H1 (cell line): ENCODE data around the gene USP37. TPM values are rescaled to one million over a fixed set of nuclear protein-coding genes. Genes with fewer than 3 reads are reported as not detected.

Source experiments
- CTCF ChIA-PET: fragments of 300-600 bp; sonication (Branson Sonifier 250); formaldehyde crosslinking; loops from one replicate; lab custom pipeline; 2021; ENCODE audit not compliant: partially characterized antibody; lab: Charles Lee
- POLR2A ChIA-PET: fragments of 300-600 bp; sonication (Branson Sonifier 250); formaldehyde crosslinking; loops from one replicate; lab custom pipeline; 2021; ENCODE audit warnings: inconsistent platforms; ENCODE audit not compliant: partially characterized antibody; lab: Charles Lee
- DNase-seq, 2 experiments: peaks; one replicate each; pipeline versions ENCODE4 v3.0.0 to v3.0.0-alpha.2; 2010 to 2022; ENCODE audit warnings: low spot score in 2 of 2, low read depth in 1 of 2, mixed read lengths in 1 of 2
- FAIRE-seq: peaks from 2 replicates; lab custom pipeline; 2011; peaks lifted over from hg19 to GRCh38; lab: Jason Lieb, UNC
- H2AFZ ChIP-seq: 2 replicates; pipeline ENCODE4 v1.8.1; 2012; ENCODE audit warnings: low read length, inconsistent platforms
- H2AK5ac ChIP-seq: 2 replicates; pipeline ENCODE4 v1.6.1; 2013; ENCODE audit warnings: low read depth, low read length
- H2BK120ac ChIP-seq: replicated peaks from 2 replicates; pipeline ENCODE3; 2013; ENCODE audit warnings: low read depth, low read length, inconsistent platforms
- H2BK12ac ChIP-seq: 2 replicates; pipeline ENCODE4 v1.6.1; 2013; ENCODE audit warnings: low read depth, low read length
- H2BK15ac ChIP-seq: 2 replicates; pipeline ENCODE4 v1.6.1; 2013; ENCODE audit warnings: low read length
- H2BK20ac ChIP-seq: 2 replicates; pipeline ENCODE4 v1.6.1; 2013; ENCODE audit warnings: low read length
- H2BK5ac ChIP-seq: 2 replicates; pipeline ENCODE4 v1.6.1; 2013; ENCODE audit warnings: low read depth, low read length
- H3K14ac ChIP-seq: 2 replicates; pipeline ENCODE4 v1.6.1; 2013; ENCODE audit warnings: inconsistent platforms; ENCODE audit not compliant: insufficient read length
- H3K18ac ChIP-seq: 2 replicates; pipeline ENCODE4 v1.6.1; 2013; ENCODE audit warnings: low read length; ENCODE audit errors: extremely low read depth
- H3K23ac ChIP-seq: 2 replicates; pipeline ENCODE4 v1.6.1; 2013; ENCODE audit warnings: inconsistent platforms; ENCODE audit not compliant: insufficient read length
- H3K23me2 ChIP-seq: 2 replicates; pipeline ENCODE4 v1.6.1; 2013; ENCODE audit warnings: low read depth, low read length
- H3K27ac ChIP-seq: 2 replicates; pipeline ENCODE4 v1.6.1; 2011; ENCODE audit warnings: low read depth, low read length, inconsistent platforms
- H3K27me3 ChIP-seq, 4 experiments: replicated peaks in 1 of 4; 1 replicate in 1 of 4; 2 replicates in 3 of 4; pipeline versions ENCODE4 v1.6.1 to v1.8.1; 2011 to 2013; ENCODE audit warnings: low read length in 3 of 4, mild to moderate bottlenecking in 3 of 4, inconsistent platforms in 2 of 4, mixed read lengths in 2 of 4, moderate library complexity in 1 of 4; ENCODE audit not compliant: control insufficient read depth in 3 of 4, insufficient read depth in 3 of 4; ENCODE audit errors: extremely low read depth in 1 of 4
- H3K36me3 ChIP-seq, 4 experiments: 2 replicates each; pipeline versions ENCODE4 v1.6.1 to v1.8.1; 2011 to 2013; ENCODE audit warnings: mild to moderate bottlenecking in 4 of 4, low read length in 3 of 4, moderate library complexity in 2 of 4, control low read depth in 1 of 4, inconsistent platforms in 1 of 4; ENCODE audit not compliant: insufficient read depth in 4 of 4, control insufficient read depth in 2 of 4
- H3K4ac ChIP-seq: replicated peaks from 2 replicates; pipeline ENCODE3; 2013; ENCODE audit warnings: low read length, low read depth, mixed read lengths, inconsistent platforms; ENCODE audit not compliant: insufficient read length
- H3K4me1 ChIP-seq, 4 experiments: replicated peaks in 1 of 4; 1 replicate in 1 of 4; 2 replicates in 3 of 4; pipeline versions ENCODE4 v1.6.1 to v1.8.1; 2011 to 2013; ENCODE audit warnings: low read length in 3 of 4, inconsistent platforms in 2 of 4, mixed read lengths in 1 of 4; ENCODE audit not compliant: insufficient read depth in 4 of 4, control insufficient read depth in 3 of 4
- H3K4me2 ChIP-seq, 2 experiments: 2 replicates each; pipeline versions ENCODE4 v1.6.1 to v1.8.1; 2011 to 2013; ENCODE audit warnings: low read depth in 2 of 2, low read length in 2 of 2, control low read depth in 1 of 2, inconsistent platforms in 1 of 2, mild to moderate bottlenecking in 1 of 2; ENCODE audit not compliant: insufficient read depth in 1 of 2
- H3K4me3 ChIP-seq, 4 experiments: fragments of 200-600, 300-600 bp in 1 of 4; sonication (generic), shearing (Covaris generic), sonication (Bioruptor Twin) in 1 of 4; 2 replicates each; pipeline versions ENCODE4 v1.5.1 to v1.8.1; 2011 to 2016; ENCODE audit warnings: low read length in 4 of 4, low read depth in 3 of 4, control low read depth in 2 of 4, inconsistent platforms in 2 of 4, mild to moderate bottlenecking in 2 of 4, mixed read lengths in 1 of 4, moderate library complexity in 1 of 4; ENCODE audit not compliant: insufficient read depth in 2 of 4; ENCODE audit errors: extremely low read depth in 1 of 4
- H3K56ac ChIP-seq: replicated peaks from 2 replicates; pipeline ENCODE3; 2013; ENCODE audit warnings: low read depth, mild to moderate bottlenecking, mixed read lengths, low read length, inconsistent platforms; ENCODE audit not compliant: insufficient read length
- H3K79me1 ChIP-seq: 2 replicates; pipeline ENCODE4 v1.6.1; 2013; ENCODE audit warnings: low read depth, low read length, control low read depth
- H3K79me2 ChIP-seq, 2 experiments: 2 replicates each; pipeline versions ENCODE4 v1.6.1 to v1.8.1; 2012 to 2013; ENCODE audit warnings: low read length in 2 of 2, mild to moderate bottlenecking in 2 of 2, inconsistent platforms in 1 of 2; ENCODE audit not compliant: insufficient read depth in 2 of 2, control insufficient read depth in 1 of 2
- H3K9ac ChIP-seq, 4 experiments: replicated peaks in 1 of 4; 1 replicate in 1 of 4; 2 replicates in 3 of 4; pipeline versions ENCODE4 v1.6.1 to v1.8.1; 2011 to 2013; ENCODE audit warnings: low read depth in 3 of 4, low read length in 3 of 4, control low read depth in 2 of 4, mild to moderate bottlenecking in 2 of 4, moderate library complexity in 2 of 4, inconsistent platforms in 1 of 4; ENCODE audit errors: extremely low read depth in 1 of 4
- H3K9me3 ChIP-seq, 2 experiments: 2 replicates each; pipeline versions ENCODE4 v1.6.1 to v1.8.1; 2012 to 2013; ENCODE audit warnings: mild to moderate bottlenecking in 2 of 2, moderate library complexity in 2 of 2, control low read depth in 1 of 2, inconsistent platforms in 1 of 2, low read depth in 1 of 2, low read length in 1 of 2, mixed read lengths in 1 of 2; ENCODE audit not compliant: insufficient read depth in 2 of 2
- H4K20me1 ChIP-seq, 2 experiments: replicated peaks in 1 of 2; 2 replicates each; pipeline versions ENCODE3 to v1.8.1; 2011 to 2013; ENCODE audit warnings: inconsistent platforms in 2 of 2, low read length in 2 of 2, mild to moderate bottlenecking in 1 of 2; ENCODE audit not compliant: insufficient read depth in 2 of 2, control insufficient read depth in 1 of 2
- H4K5ac ChIP-seq: 2 replicates; pipeline ENCODE4 v1.6.1; 2013; ENCODE audit warnings: low read length, low read depth, mixed read lengths, inconsistent platforms; ENCODE audit not compliant: insufficient read length
- H4K8ac ChIP-seq: 2 replicates; pipeline ENCODE4 v1.8.0; 2013; ENCODE audit warnings: mild to moderate bottlenecking, moderate library complexity, low read length, inconsistent platforms; ENCODE audit not compliant: insufficient read depth; ENCODE audit errors: extremely low read depth
- H4K91ac ChIP-seq: replicated peaks from 2 replicates; pipeline ENCODE3; 2013; ENCODE audit warnings: low read length, mixed read lengths, inconsistent platforms; ENCODE audit not compliant: insufficient read length
- BRCA1 ChIP-seq: IDR thresholded peaks from 2 replicates; pipeline ENCODE4 v1.6.1; 2012; ENCODE audit warnings: low read depth, low read length, improper control_type of control experiment
- CBX5 ChIP-seq: fragments of 300-800, 300-1000 bp; sonication (generic); IDR thresholded peaks from 2 replicates; pipeline ENCODE4 v1.7.1; 2016; ENCODE audit warnings: antibody characterized with exemption, low read length, low read depth
- EP300 ChIP-seq, 2 experiments: IDR thresholded peaks; 1 replicate in 1 of 2; 2 replicates in 1 of 2; pipeline ENCODE4 v1.6.1; 2011 to 2012; ENCODE audit warnings: low read depth in 2 of 2, low read length in 2 of 2, mild to moderate bottlenecking in 2 of 2, borderline replicate concordance in 1 of 2, inconsistent platforms in 1 of 2, moderate library complexity in 1 of 2
- GTF2F1 ChIP-seq: IDR thresholded peaks from 2 replicates; pipeline ENCODE4 v1.6.1; 2012; ENCODE audit warnings: low read depth, low read length, improper control_type of control experiment, borderline replicate concordance
- JUND ChIP-seq: IDR thresholded peaks from 2 replicates; pipeline ENCODE4 v1.6.1; 2011; ENCODE audit warnings: mild to moderate bottlenecking, improper control_type of control experiment, low read length
- KDM4A ChIP-seq: IDR thresholded peaks from one replicate; pipeline ENCODE4 v1.7.1; 2012; ENCODE audit warnings: low read depth, mild to moderate bottlenecking, moderate library complexity, low read length, inconsistent platforms; ENCODE audit not compliant: severe bottlenecking
- NANOG ChIP-seq: IDR thresholded peaks from 2 replicates; pipeline ENCODE4 v1.6.1; 2011; ENCODE audit warnings: low read length, low read depth, mild to moderate bottlenecking, inconsistent platforms; ENCODE audit not compliant: insufficient read depth, poor library complexity, severe bottlenecking
- POLR2A ChIP-seq, 2 experiments: IDR thresholded peaks; 1 replicate in 1 of 2; 2 replicates in 1 of 2; pipeline ENCODE4 v1.6.1; 2011; ENCODE audit warnings: low read depth in 2 of 2, low read length in 2 of 2, mild to moderate bottlenecking in 2 of 2; ENCODE audit errors: control extremely low read depth in 1 of 2
- RFX5 ChIP-seq: IDR thresholded peaks from 2 replicates; pipeline ENCODE4 v1.6.1; 2011; ENCODE audit warnings: low read depth, low read length, improper control_type of control experiment, borderline replicate concordance
- SIRT6 ChIP-seq: IDR thresholded peaks from one replicate; pipeline ENCODE4 v1.7.1; 2012; ENCODE audit warnings: low read length, inconsistent platforms
- SUZ12 ChIP-seq: fragments of 200-600 bp; sonication (generic); IDR thresholded peaks from 2 replicates; pipeline ENCODE4 v1.6.1; 2012; ENCODE audit warnings: mild to moderate bottlenecking, inconsistent platforms, low read length, moderate library complexity, mixed read lengths
- TEAD4 ChIP-seq: IDR thresholded peaks from 2 replicates; pipeline ENCODE4 v1.6.1; 2012; ENCODE audit warnings: low read depth, low read length, inconsistent platforms, mixed read lengths
- WGBS, 2 experiments: shearing (Covaris generic) in 1 of 2; methylation state at CpG; one replicate each; pipeline versions ENCODE4 v1.1.6 to v1.1.7; 2013 to 2015; ENCODE audit warnings: low lambda C conversion rate in 2 of 2, mixed read lengths in 2 of 2, inconsistent platforms in 1 of 2, low coverage in 1 of 2, missing lambda C conversion rate in 1 of 2; ENCODE audit not compliant: insufficient replicate concordance in 2 of 2, insufficient coverage in 1 of 2, insufficient read length in 1 of 2; ENCODE audit errors: extremely low coverage in 1 of 2, missing lambda C conversion rate in 1 of 2; 5-methylcytosine and 5-hydroxymethylcytosine counted together
- polyA plus RNA-seq, 7 experiments: library from polyadenylated mRNA; depleted of rRNA in 3 of 7; stranded (reverse) in 5 of 7; unstranded in 2 of 7; fragments of >200 nt in 5 of 7; fragments of 200-250 nt in 2 of 7; gene quantifications; 1 replicate in 5 of 7; 2 replicates in 1 of 7; 4 replicates in 1 of 7; pipeline versions ENCODE4 v1.2.1 to v1.2.3, GENCODE V29; 2011 to 2013; ENCODE audit warnings: missing spikeins in 2 of 7, mixed read lengths in 2 of 7
- total RNA-seq: library from RNA; stranded (reverse); fragmentation: NEBNext Ultra II Directional; extraction: Animal tissue kit (Norgen Biotek cat#: 25700); gene quantifications from 2 replicates; pipeline ENCODE4 v1.2.1, GENCODE V29; 2021
- TF ChIP-seq, protein P1 (sequence below): IDR thresholded peaks from 2 replicates; pipeline ENCODE4 v1.6.1; 2012; ENCODE audit warnings: low read length, inconsistent platforms

The USP37 gene
- total and polyA plus RNA-seq, 2 of the 8 experiments (the other 6 are each of a cell fraction or from before 2014, with no cell fraction given), result 3.8 to 29.1 TPM

GRCh38 chr2:218436992-218437391 lies 131.2 kb downstream of the USP37 start:
- Histone ChIP-seq H3K14ac (no peak overlapping the region), H3K4ac (no peak overlapping the region), H3K79me1 (no peaks in the 10 kb centered on the region), H2BK5ac (no peak overlapping the region; the same call in 1 of the 2 replicates), H4K91ac (no peak overlapping the region), H4K8ac (no peak overlapping the region), H3K56ac (no peak overlapping the region), H3K9ac (no peak overlapping the region), H3K23ac (no peak overlapping the region), H3K79me2 (no peaks in the 10 kb centered on the region), H3K18ac (no peak overlapping the region), H3K27me3 (no peaks in the 10 kb centered on the region), H2BK120ac (no peak overlapping the region), H2BK20ac (no peak overlapping the region), H3K4me1 (no peaks in the 10 kb centered on the region), H3K27ac (no peak overlapping the region), H2AFZ (no peak overlapping the region), H3K4me2 (no peak overlapping the region), H2BK12ac (no peak overlapping the region), H3K36me3 (no peaks in the 10 kb centered on the region; a peak in 1 of 8 replicates), H4K20me1 (no peaks in the 10 kb centered on the region), H2BK15ac (no peak overlapping the region), H3K9me3 (no peaks in the 10 kb centered on the region), H3K23me2 (no peaks in the 10 kb centered on the region), H4K5ac (no peak overlapping the region), H2AK5ac (no peak overlapping the region), H3K4me3 (no peak overlapping the region)
- no peak for DNase-seq
- no peak for FAIRE-seq
- POLR2A ChIA-PET, result no interaction called here
- CTCF ChIA-PET, result interaction anchor here (0.8 kb wide), 1 partner anchor 9 kb away, joined by 4 read pairs; no protein-coding TSS in a partner anchor
- 93% methylated on average over 3 of the region's 5 CpGs; no CpG with 5 or more reads in 1 of the 2 experiments for WGBS, 2 experiments
- TF ChIP-seq CBX5, result no peak
- TF ChIP-seq NANOG, result no peak
- TF ChIP-seq TEAD4, result no peak
- TF ChIP-seq GTF2F1, result no peak
- TF ChIP-seq RFX5, result no peak
- no peak for TF ChIP-seq KDM4A
- no peak for TF ChIP-seq SIRT6
- TF ChIP-seq, protein P1, sequence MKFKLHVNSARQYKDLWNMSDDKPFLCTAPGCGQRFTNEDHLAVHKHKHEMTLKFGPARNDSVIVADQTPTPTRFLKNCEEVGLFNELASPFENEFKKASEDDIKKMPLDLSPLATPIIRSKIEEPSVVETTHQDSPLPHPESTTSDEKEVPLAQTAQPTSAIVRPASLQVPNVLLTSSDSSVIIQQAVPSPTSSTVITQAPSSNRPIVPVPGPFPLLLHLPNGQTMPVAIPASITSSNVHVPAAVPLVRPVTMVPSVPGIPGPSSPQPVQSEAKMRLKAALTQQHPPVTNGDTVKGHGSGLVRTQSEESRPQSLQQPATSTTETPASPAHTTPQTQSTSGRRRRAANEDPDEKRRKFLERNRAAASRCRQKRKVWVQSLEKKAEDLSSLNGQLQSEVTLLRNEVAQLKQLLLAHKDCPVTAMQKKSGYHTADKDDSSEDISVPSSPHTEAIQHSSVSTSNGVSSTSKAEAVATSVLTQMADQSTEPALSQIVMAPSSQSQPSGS, result no peak
- no peak for TF ChIP-seq BRCA1
- no peak for TF ChIP-seq EP300 (IDR thresholded peaks at IDR 0.05; ENCODE audit: borderline replicate concordance in 1 of 2, low read depth in 2 of 2, low read length in 2 of 2)
- no peak for TF ChIP-seq SUZ12
- TF ChIP-seq JUND, result no peak
- no peak for TF ChIP-seq POLR2A (IDR thresholded peaks at IDR 0.05; ENCODE audit: control extremely low read depth in 1 of 2, low read depth in 2 of 2, low read length in 2 of 2)
